HG03442 (cell line): ENCODE measurements around the gene APMAP.

Experiments used
- ATAC-seq: cut with Tn5 transposase; IDR thresholded peaks from one replicate; pipeline ENCODE4 v1.9.1; 2021; ENCODE audit warnings: mild to moderate bottlenecking, moderate library complexity; ENCODE audit not compliant: unreplicated experiment

The APMAP gene

DNA sequence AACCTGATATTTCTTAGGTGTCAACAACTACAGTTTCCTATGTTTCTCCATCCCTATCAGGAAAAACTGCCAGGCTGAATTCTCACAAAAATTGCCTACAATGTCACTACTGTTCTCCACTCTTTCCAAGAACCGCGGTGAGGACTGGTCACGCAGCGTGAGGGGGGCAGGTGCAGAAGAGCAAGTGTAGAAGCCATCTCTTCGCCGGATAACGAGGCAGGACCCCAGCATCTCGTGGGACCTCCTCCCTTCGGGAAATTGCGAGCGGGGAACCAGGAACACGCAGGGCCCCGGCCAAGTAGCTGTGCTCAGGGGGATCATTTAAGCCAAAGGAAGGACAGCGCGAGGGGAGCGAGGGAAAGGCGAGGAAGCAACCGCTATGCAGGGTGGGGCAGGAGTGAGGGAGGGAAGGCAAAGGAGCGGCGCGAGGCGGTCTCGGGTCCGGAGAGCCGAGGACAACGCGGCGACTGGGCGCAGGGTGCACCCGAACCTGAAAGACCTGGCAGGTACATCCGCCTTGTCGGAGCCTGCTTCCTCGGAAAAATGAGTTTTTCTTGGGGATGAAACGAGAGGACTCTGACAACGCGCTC lies 559 bp downstream of the APMAP start:
- ATAC-seq, result peak; percentile 17

- ATAC-seq, result no peak
Measured at GRCh38 chr20:24990810-24991252, 1.7 kb downstream of the APMAP start.

GRCh38 chr20:24989162-24989561 lies 3.4 kb downstream of the APMAP start:
- ATAC-seq, result no peak

DNA sequence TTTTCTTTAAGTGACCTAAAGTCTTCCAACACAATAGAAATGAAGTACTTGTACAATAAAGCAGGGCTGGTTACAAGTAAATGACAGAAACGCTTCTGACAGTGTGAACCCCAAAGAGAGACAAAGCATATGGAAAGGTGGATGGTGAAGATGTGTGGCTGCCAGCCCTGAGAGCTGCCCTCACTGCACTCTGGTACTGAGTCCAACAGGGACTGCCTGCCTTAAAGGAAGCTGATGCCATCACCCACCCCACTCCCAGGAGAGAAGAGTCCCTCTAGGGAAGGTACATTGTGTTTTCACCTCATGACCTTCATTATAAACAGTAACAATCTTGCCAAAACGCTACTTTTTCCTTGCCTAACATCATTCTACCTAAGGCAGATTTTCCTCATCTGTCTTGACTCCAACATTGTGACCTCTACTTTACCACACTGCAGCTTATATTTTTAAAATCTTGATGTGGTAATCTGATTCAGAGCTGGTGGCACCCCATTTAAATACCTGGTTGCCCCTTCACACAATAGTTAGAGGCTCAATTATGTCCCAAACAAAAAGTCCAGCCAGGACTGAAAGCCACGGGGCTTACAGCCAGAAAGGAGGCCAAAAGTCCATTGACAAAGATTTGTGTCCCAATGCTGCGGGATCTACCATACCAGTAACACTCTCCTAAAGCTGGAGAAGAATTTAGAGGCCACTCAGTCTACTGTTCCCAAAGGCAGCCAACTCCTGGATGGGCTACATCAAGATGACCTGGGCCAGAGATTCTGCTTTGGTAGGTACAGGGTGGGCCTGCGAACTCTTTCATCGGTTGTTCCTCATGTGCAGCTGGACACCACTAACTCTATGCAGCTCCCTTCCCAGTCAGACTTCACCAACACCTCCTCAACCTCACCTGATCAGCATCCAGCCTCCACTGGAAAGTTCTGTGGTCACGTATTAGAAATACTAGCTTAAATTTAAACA lies 4.4 kb downstream of the APMAP start:
- ATAC-seq, result no peak

GRCh38 chr20:24987244-24987643 lies 5.3 kb downstream of the APMAP start:
- ATAC-seq, result no peak

- ATAC-seq, result no peak
Measured at GRCh38 chr20:24986436-24987015, 6.0 kb downstream of the APMAP start.

DNA sequence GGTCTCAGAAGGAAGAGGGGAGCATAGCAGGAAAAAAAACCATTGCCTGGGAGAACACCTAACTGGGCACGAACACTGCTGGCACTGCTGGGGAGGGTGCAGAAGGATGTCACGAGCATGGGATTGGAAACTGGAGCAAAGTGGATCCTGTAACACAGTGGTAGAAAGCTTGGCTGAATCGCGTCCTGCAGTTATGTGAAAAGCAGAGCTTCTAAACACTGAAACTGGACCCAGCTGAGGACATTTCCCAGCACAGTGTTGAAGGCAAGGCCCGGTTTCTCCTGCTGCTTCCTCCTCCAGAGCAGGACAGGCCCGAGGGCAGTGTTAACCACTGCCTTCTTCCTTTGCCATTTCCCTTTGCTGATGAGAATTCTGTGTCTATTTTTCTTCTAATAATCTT lies 6.7 kb downstream of the APMAP start:
- no peak for ATAC-seq

GRCh38 chr20:24984961-24985640 lies 7.5 kb downstream of the APMAP start:
- ATAC-seq, result no peak

DNA sequence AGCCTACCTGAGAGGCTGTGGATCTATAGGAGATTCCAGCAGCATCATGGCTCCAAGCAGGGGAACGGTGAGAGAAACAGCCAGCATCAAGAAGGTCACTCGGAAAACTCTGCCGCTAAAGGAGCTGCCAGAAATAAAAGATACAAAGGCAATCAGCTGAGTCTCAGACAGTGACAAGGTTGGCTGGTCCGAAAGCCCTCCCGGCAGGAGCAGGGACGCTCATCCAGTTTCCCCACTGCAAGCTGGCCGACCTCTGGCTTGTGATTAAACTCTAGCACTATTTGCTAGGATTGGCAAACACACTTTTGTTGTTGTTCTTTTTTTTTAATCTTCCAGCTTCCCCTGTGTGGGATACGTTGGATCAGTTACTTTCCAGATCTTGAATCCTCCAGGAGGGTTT lies 8.7 kb downstream of the APMAP start:
- no peak for ATAC-seq

DNA sequence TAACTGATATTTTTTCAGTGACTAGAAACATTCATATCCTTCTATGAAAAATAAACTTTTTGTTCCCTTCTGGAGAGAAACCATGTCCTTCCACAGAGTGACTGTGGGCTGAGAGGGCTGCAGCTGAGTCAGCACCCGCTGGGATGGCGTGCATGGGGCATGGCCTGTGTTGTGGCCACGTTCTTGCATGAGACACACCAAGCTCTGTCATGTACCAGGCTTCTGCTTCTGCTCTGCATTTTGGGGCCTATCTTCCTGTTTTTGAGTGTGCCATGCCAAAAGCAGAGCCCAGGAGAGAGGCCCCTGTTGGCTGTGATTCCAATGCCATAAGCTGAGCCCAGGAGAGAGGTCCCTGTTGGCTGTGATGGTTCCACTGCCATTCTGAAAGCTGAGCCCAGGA lies 10.8 kb downstream of the APMAP start:
- no peak for ATAC-seq

DNA sequence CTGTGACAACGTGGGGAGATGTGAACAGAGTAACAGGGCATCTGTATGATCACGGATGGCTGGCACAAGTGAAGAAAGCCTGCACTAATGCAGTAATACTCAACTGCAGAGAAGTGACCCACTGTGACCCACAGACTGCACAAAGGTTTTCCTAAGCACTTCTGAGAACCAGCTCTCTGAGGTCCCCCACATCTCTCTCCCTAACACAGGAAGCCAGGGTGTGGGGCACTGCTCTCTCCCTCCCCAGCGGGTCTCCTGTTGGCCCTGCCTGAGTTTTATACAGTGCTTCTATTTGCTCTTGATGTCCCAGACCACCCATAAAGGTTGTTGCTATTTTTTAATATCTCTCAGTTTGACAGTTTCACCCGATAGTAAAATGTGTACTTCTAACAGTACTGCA lies 11.3 kb downstream of the APMAP start:
- no peak for ATAC-seq

DNA sequence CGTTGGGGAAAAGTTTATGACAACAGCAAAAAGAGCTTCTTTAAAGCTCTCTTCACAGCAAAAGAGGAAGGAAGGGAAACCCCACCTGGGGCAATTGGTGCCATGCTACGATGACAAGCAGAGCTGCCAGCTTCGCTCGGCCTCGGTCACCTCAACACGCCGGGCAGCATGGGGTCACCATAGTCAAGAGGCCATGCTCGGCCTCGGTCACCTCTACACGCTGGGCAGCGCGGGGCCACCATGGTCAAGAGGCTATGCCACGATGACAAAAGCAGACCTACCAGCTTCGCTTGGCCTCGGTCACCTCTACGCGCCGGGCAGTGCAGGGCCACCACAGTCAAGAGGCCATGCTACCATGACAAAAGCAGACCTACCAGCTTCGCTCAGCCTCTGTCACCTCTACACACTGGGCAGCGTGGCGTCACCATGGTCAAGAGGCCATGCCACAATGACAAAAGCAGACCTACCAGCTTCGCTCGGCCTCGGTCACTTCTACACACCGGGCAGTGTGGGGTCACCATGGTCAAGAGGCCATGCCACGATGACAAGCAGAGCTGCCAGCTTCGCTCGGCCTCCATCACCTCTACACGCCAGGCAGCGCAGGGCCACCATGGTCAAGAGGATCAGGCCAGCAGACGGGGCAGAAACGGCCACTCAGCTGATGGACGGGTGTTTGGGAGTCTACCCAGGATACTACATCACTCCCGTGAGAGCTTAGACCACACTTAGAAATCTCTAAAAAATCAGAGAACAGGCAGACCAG lies 12.1 kb downstream of the APMAP start:
- no peak for ATAC-seq

GRCh38 chr20:24979036-24979960 lies 13.3 kb downstream of the APMAP start:
- no peak for ATAC-seq

DNA sequence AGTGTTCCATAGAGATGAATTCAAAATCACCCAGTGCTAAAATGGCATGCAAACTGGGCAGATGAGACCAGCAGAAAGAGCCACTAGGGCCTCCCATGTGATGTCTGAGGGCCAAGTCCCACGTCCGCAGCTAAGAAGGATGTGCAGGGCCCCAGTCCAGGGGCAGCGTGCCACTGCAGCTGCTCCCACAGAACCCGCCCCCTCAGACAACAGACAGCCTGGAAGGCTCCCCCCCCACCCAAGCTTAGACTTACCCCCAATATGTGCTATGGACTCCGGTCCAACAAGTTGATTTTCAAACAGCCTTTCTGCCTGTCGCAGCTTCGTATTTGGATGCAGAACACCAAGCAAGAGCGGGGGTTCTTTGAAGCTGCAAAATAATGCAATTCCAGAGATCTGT lies 14.0 kb downstream of the APMAP start:
- no peak for ATAC-seq

DNA sequence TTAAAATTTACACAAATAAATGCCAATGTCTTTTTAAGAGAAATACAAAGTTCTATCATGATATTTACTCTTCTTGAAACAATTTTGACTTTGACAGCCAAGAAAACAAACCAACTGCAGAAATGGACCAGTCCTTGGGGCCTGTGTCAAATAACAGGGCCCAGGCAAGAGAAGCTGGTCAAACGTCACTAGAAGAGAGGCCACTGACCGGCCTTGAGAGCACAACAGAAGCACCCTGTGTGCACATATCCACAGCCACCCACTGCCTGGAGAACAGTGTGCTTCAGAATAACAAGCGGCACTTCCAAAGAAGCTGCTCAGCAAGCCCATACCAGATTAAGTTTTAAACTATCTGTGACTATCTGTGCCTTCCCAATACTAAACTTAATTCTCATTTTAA lies 14.8 kb downstream of the APMAP start:
- no peak for ATAC-seq

- no peak for ATAC-seq
Measured at GRCh38 chr20:24977336-24977735, 15.2 kb downstream of the APMAP start.

- ATAC-seq, result no peak
Measured at GRCh38 chr20:24972341-24972740, 20.2 kb downstream of the APMAP start.

DNA sequence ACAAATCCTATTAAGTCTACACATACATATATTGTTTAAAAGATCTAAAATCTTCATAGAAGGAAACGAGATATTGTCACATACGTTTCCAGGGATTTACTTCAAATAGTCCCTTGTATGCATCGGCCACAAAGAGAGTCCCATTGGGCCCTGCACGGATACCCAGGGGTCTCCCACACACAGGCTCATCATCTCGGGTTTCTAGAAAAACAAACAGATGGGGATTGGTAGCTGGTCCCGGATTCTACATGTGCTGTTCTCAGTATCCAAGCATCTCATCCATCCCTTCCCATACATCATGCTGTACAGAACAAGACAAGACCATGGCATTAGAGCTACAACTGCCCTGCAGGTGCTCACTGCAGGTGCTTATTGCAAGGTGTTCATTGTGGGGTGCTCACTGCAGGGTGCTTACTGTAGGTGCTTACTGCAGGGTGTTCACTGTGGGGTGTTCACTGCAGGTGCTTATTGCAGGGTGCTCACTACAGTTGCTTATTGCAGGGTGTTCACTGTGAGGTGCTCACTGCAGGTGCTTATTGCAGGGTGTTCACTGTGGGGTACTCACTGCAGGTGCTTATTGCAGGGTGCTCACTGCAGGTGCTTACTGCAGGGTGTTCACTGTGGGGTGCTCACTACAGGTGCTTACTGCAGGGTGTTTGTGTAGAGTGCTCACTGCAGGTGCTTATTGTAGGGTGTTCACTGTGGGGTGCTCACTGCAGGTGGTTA lies 21.0 kb downstream of the APMAP start:
- no peak for ATAC-seq

GRCh38 chr20:24970754-24971153 lies 21.8 kb downstream of the APMAP start:
- ATAC-seq, result no peak
